ENCODE data around the gene LY6G5C.

Gene LY6G5C

GRCh38 chr6:31636698-31637596, 43.9 kb downstream of the LY6G5C start:
- no peak for TF ChIP-seq CTCF (IDR thresholded peaks at IDR 0.05; ENCODE audit: extremely low read depth, missing control alignments)
- DNase-seq (ENCODE audit: low spot score): no peak

- no peak for DNase-seq (ENCODE audit: low spot score)
Measured at GRCh38 chr6:31634969-31635575, 45.8 kb downstream of the LY6G5C start.

GRCh38 chr6:31634131-31634530, 46.7 kb downstream of the LY6G5C start:
- TF ChIP-seq CTCF (IDR thresholded peaks at IDR 0.05; ENCODE audit: extremely low read depth, missing control alignments): no peak
- DNase-seq (ENCODE audit: low spot score): no peak

More at GRCh38 chr6:31634969-31635575, 45.8 kb downstream of the LY6G5C start:
- TF ChIP-seq CTCF (IDR thresholded peaks at IDR 0.05; ENCODE audit: extremely low read depth, missing control alignments): no peak

- DNase-seq (ENCODE audit: low spot score): no peak
- no peak for TF ChIP-seq CTCF (IDR thresholded peaks at IDR 0.05; ENCODE audit: extremely low read depth, missing control alignments)
Measured at GRCh38 chr6:31633447-31633846, 47.4 kb downstream of the LY6G5C start.

DNA sequence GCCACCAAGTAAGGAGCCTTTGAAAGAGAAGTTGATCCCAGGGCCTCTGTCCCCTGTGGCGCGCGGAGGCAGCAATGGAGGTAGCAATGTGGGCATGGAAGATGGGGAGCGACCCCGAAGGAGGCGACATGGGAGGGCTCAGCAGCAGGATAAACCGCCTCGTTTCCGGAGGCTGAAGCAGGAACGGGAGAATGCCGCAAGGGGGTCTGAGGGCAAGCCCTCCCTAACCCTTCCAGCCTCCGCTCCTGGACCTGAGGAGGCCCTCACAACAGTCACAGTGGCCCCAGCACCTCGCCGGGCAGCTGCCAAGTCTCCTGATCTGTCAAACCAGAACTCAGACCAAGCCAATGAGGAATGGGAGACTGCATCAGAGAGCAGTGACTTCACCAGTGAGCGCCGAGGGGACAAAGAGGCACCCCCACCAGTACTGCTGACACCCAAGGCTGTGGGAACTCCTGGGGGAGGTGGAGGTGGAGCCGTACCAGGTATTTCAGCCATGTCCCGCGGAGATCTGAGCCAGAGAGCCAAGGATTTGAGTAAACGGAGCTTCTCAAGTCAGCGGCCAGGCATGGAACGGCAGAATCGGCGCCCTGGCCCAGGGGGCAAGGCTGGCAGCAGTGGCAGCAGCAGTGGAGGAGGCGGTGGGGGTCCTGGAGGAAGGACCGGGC, 48.5 kb downstream of the LY6G5C start:
- no peak for TF ChIP-seq CTCF (IDR thresholded peaks at IDR 0.05; ENCODE audit: extremely low read depth, missing control alignments)
- DNase-seq (ENCODE audit: low spot score): no peak

GRCh38 chr6:31631681-31632278, 49.1 kb downstream of the LY6G5C start:
- no peak for TF ChIP-seq CTCF (IDR thresholded peaks at IDR 0.05; ENCODE audit: extremely low read depth, missing control alignments)
- no peak for DNase-seq (ENCODE audit: low spot score)
